Neural cell (in vitro differentiated cells): ENCODE results near the gene PEAR1.

Experiments
- CTCF ChIP-seq: fragments of 450-650 bp; IDR thresholded peaks from 2 replicates; pipeline ENCODE4 v1.5.1; 2014; ENCODE audit warnings: antibody characterized with exemption, mild to moderate bottlenecking, moderate library complexity; ENCODE audit not compliant: poor library complexity, severe bottlenecking
- EP300 ChIP-seq: fragments of 450-650 bp; conservative IDR thresholded peaks from 2 replicates; pipeline ENCODE4 v1.6.1; 2014; ENCODE audit warnings: antibody characterized with exemption, mild to moderate bottlenecking, moderate library complexity; ENCODE audit not compliant: poor library complexity, severe bottlenecking
- EZH2 ChIP-seq: fragments of 200-600, 300-800 bp; shearing (Covaris generic), sonication (generic); IDR thresholded peaks from 2 replicates; pipeline ENCODE4 v1.6.1; 2014; ENCODE audit warnings: antibody characterized with exemption, low read length, borderline replicate concordance, mild to moderate bottlenecking; ENCODE audit not compliant: insufficient read depth, poor library complexity, severe bottlenecking
- MXI1 ChIP-seq: fragments of 450-650 bp; conservative IDR thresholded peaks from 2 replicates; pipeline ENCODE4 v1.6.1; 2014; ENCODE audit warnings: antibody characterized with exemption, mild to moderate bottlenecking; ENCODE audit not compliant: poor library complexity, severe bottlenecking
- POLR2AphosphoS5 ChIP-seq: IDR thresholded peaks from 2 replicates; pipeline ENCODE4 v1.6.1; 2012
- RAD21 ChIP-seq: fragments of 450-650 bp; conservative IDR thresholded peaks from 2 replicates; pipeline ENCODE4 v1.6.1; 2014; ENCODE audit warnings: antibody characterized with exemption, mild to moderate bottlenecking, moderate library complexity
- REST ChIP-seq: IDR thresholded peaks from 2 replicates; pipeline ENCODE4 v1.6.1; 2012; ENCODE audit warnings: borderline replicate concordance
- SMC3 ChIP-seq: fragments of 450-650 bp; conservative IDR thresholded peaks from 2 replicates; pipeline ENCODE4 v1.6.1; 2014; ENCODE audit warnings: antibody characterized with exemption, mild to moderate bottlenecking, moderate library complexity; ENCODE audit not compliant: poor library complexity
- TAF1 ChIP-seq: IDR thresholded peaks from 2 replicates; pipeline ENCODE4 v1.6.1; 2012; ENCODE audit warnings: low read depth

- TF ChIP-seq CTCF (no peak), EZH2 (no peak), REST (no peak), POLR2AphosphoS5 (no peak), SMC3 (no peak), EP300 (no peak), RAD21 (no peak), TAF1 (no peak), MXI1 (no peak)
These were observed 46.9 kb upstream of the PEAR1 start for GRCh38 chr1:156846643-156847042.
